ENCODE results near the gene GRIK3.
"Not testable (repeated sequence)": the region's sequence is repeated elsewhere in the genome, so short reads cannot be mapped to it uniquely, and the experiment has no call there.

Gene GRIK3

GRCh38 chr1:36900128-36900527 lies 134.2 kb downstream of the GRIK3 start:
- no peak for DNase-seq

GRCh38 chr1:36897813-36898212 lies 136.5 kb downstream of the GRIK3 start:
- DNase-seq, result not testable (repeated sequence)

GRCh38 chr1:36894824-36895223 lies 139.5 kb downstream of the GRIK3 start:
- no peak for DNase-seq

- DNase-seq, result no peak
These were observed 143.5 kb downstream of the GRIK3 start for GRCh38 chr1:36890776-36891175.

GRCh38 chr1:36889478-36890226 lies 144.7 kb downstream of the GRIK3 start:
- DNase-seq, result no peak

- no peak for DNase-seq
These were observed 145.4 kb downstream of the GRIK3 start for GRCh38 chr1:36888811-36889477.

GRCh38 chr1:36885540-36886357 lies 148.6 kb downstream of the GRIK3 start:
- DNase-seq, result no peak

GRCh38 chr1:36884801-36885200 lies 149.5 kb downstream of the GRIK3 start:
- DNase-seq, result no peak

GRCh38 chr1:36884029-36884701 lies 150.2 kb downstream of the GRIK3 start:
- DNase-seq, result no peak

GRCh38 chr1:36883315-36883949 lies 150.9 kb downstream of the GRIK3 start:
- DNase-seq, result no peak

GRCh38 chr1:36882536-36883285 lies 151.6 kb downstream of the GRIK3 start:
- no peak for DNase-seq

- no peak for DNase-seq
These were observed 152.8 kb downstream of the GRIK3 start for GRCh38 chr1:36881541-36881940.

GRCh38 chr1:36881068-36881405 lies 153.3 kb downstream of the GRIK3 start:
- no peak for DNase-seq

- DNase-seq, result no peak
These were observed 153.9 kb downstream of the GRIK3 start for GRCh38 chr1:36880155-36881067.

- DNase-seq, result no peak
These were observed 154.7 kb downstream of the GRIK3 start for GRCh38 chr1:36879613-36880012.

- DNase-seq, result no peak
These were observed 157.3 kb downstream of the GRIK3 start for GRCh38 chr1:36876990-36877389.

- no peak for DNase-seq
These were observed 159.8 kb downstream of the GRIK3 start for GRCh38 chr1:36874271-36875060.

- DNase-seq, result no peak
These were observed 161.5 kb downstream of the GRIK3 start for GRCh38 chr1:36872858-36873257.

- DNase-seq, result no peak
These were observed 162.1 kb downstream of the GRIK3 start for GRCh38 chr1:36872126-36872754.
